HFF-Myc (cell line): Measurements from ENCODE around the gene CHMP4A.

Experiments
- DNase-seq: peaks from one replicate; pipeline ENCODE4 v3.0.0-alpha.2; 2011; ENCODE audit warnings: low read depth; ENCODE audit errors: extremely low read depth
- H3K4me3 ChIP-seq: replicated peaks from 2 replicates; pipeline ENCODE4 v1.5.1; 2011; ENCODE audit warnings: low read depth, mild to moderate bottlenecking, control low read depth, low read length
- CTCF ChIP-seq: IDR thresholded peaks from 2 replicates; pipeline ENCODE4 v1.5.1; 2012; ENCODE audit warnings: mild to moderate bottlenecking, low read depth, low read length, control low read depth; ENCODE audit errors: missing control alignments

CHMP4A gene

GRCh38 chr14:24162093-24162492, 51.2 kb downstream of the CHMP4A start:
- DNase-seq = no peak
- no peak for TF ChIP-seq CTCF

DNA sequence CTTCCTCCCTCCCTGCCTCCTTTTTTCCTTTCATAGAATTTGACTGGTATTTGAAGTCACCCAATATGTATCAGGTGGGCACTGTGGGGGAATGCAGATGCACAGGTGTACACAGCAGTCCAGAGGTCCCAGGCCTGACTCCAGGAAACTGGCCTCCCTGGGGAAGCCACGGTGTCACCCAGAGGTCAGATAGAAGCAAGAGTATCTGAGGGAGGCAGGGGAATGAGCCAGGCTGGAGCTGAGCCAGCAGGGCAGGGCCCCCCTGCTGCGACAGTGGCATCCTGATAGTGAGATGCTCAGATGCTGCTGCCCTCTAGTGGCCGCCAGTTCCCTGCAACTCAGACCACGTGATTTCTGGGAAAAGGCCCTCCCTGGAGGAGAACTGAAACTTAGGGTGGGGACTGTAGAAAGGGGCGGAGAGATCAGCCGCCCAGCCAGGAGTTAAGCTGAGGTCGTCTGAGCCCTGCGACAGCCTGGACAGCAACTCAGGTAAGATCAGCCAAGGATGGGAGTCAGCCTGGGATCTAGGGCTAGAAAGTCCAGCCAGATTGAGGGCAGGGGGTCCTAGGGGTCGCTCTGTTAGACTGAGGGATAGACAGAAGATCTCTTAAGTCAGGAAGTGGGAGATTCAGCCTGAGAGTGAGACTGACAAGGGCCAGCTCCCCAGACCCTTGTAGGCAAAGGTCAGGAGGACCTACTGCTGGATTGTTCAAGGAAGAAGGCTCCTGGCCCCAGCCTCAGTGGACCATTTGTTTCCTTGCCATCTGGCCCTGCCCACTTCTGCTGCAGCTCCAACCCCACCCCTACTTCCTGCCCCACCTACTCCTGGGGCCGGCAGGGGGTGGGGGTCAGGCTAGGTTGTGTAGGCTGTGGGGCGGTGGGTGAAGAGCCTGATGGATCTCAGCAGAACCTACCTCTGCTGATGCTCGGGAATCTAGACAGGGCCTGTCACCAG, 52.2 kb downstream of the CHMP4A start, which contains the start of gene IRF9:
TSS of gene IRF9 (plus strand) at position 416 of the 955 bp plus-strand sequence. CDS start 880 bp downstream, outside the sequence.
- DNase-seq = peak; percentile 94
- H3K4me3 ChIP-seq = peak within 1 kb of the TSS; percentile 51
- peak; percentile 94 for TF ChIP-seq CTCF

More at GRCh38 chr14:24162093-24162492, 51.2 kb downstream of the CHMP4A start:
- peak overlapping the region; percentile 51 for H3K4me3 ChIP-seq

GRCh38 chr14:24160499-24160849, 52.8 kb downstream of the CHMP4A start:
- H3K4me3 ChIP-seq = no peak overlapping the region

GRCh38 chr14:24159777-24160498, 53.4 kb downstream of the CHMP4A start:
- TF ChIP-seq CTCF = no peak

More at GRCh38 chr14:24160499-24160849, 52.8 kb downstream of the CHMP4A start:
- no peak for DNase-seq
- TF ChIP-seq CTCF = no peak

More at GRCh38 chr14:24159777-24160498, 53.4 kb downstream of the CHMP4A start:
- no peak for DNase-seq
- no peak overlapping the region for H3K4me3 ChIP-seq
